ENCODE measurements around the gene AOC1.

DNA sequence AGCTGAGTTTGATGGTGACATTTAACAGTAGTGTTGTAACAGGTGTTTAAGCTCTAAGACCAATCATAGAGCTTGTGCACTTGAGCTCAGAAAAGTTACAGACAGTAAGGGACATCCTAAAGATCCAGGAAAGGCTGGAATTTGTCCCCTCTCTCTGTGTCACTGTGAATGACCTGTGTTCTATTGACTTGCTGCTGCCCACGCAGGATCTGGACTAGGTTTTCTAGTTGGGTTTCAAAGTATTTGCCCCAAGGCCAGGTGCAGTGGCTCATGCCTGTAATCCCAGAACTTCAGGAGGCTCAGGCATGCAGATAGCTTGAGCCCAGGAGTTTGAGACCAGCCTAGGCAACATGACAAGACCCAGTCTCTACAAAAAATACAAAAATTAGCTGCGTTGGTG, 17.1 kb downstream of the AOC1 start:
- no peak for TF ChIP-seq ZNF274 (IDR thresholded peaks at IDR 0.05; ENCODE audit: low read depth, low read length)
- no peak for TF ChIP-seq YY1 (IDR thresholded peaks at IDR 0.05; ENCODE audit: insufficient read depth, insufficient read length)

Data from NT2/D1 (cell line).